ENCODE data around the gene NOS3. TPM values are rescaled to one million over a fixed set of nuclear protein-coding genes. Genes with fewer than 3 reads are reported as not detected.

NOS3 gene
- total and polyA plus RNA-seq, 3 experiments from 2014 or later = 5.2 to 10.6 (median 9.9) TPM

DNA sequence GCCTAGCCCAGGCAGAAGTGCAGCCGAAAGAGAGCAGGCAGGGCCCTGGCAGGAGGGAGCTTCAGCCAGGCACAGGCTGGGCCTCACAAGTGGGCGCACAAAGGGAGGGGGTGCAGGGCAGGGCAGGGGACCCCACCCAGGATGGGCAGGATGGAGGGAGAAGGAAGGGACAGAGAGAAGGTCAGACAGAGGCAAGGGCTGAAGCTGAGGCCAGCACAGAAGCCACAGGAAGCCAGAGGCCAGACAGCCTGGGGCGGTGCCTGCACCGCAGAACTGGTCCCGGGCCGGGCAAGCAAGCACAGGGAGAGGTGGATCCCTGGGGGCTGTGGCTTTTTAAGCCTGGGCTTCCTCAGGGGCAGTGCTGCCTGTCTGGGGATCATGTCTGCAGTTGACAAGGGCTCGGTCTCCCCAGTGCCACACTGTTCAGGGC, 16.7 kb downstream of the NOS3 start:
- Mint-ChIP-seq H3K4me3 (peak overlapping the region; percentile 75 to 93 (median 83)), H3K27me3 (peaks cover 0 to 4% of the 10 kb centered on the region in 2 donors), H3K27ac (peak overlapping the region in 7 of 8 donors; percentile 70 to 97 (median 95)), H3K9me3 (no peaks in the 10 kb centered on the region), H3K36me3 (no peaks in the 10 kb centered on the region), H3K4me1 (peaks cover 42 to 55% (median 49%) of the 10 kb centered on the region in 3 donors)
- Histone ChIP-seq H3K4me1 (ENCODE audit: insufficient read depth, low read length) (peaks cover 56% of the 10 kb centered on the region), H3K27ac (ENCODE audit: low read depth, low read length) (peak overlapping the region; percentile 66), H3K4me3 (ENCODE audit: low read length) (peak overlapping the region; percentile 44), H3K9me3 (ENCODE audit: low read length) (no peaks in the 10 kb centered on the region), H3K36me3 (ENCODE audit: insufficient read depth, low read length) (no peaks in the 10 kb centered on the region), H3K27me3 (ENCODE audit: insufficient read depth, low read length, poor library complexity, severe bottlenecking) (no peaks in the 10 kb centered on the region)
- CTCF ChIA-PET = interaction anchor here (1.0 to 5.5 kb wide), 9 partner anchors 11 to 45 kb away, joined by 3 to 44 read pairs (median 11); partner anchors contain the start of genes ABCB8 and NOS3
- POLR2A ChIA-PET = interaction anchor here (2.8 kb wide), 1 partner anchor 11 kb away, joined by 17 read pairs; no protein-coding TSS in a partner anchor
- DNase-seq = no peak

- no peaks in the 10 kb centered on the region for H3K36me3 Mint-ChIP-seq
- Histone ChIP-seq H3K9me3 (ENCODE audit: low read length) (no peaks in the 10 kb centered on the region), H3K27ac (ENCODE audit: low read depth, low read length) (peak overlapping the region; percentile 66), H3K27me3 (ENCODE audit: insufficient read depth, low read length, poor library complexity, severe bottlenecking) (no peaks in the 10 kb centered on the region), H3K36me3 (ENCODE audit: insufficient read depth, low read length) (no peaks in the 10 kb centered on the region), H3K4me1 (ENCODE audit: insufficient read depth, low read length) (peaks cover 62% of the 10 kb centered on the region), H3K4me3 (ENCODE audit: low read length) (peak overlapping the region; percentile 44)
- H3K4me1 Mint-ChIP-seq = peaks cover 47 to 61% (median 54%) of the 10 kb centered on the region in 3 donors
- H3K27me3 Mint-ChIP-seq = peaks cover 0 to 4% of the 10 kb centered on the region in 2 donors
- H3K9me3 Mint-ChIP-seq = no peaks in the 10 kb centered on the region
- H3K27ac Mint-ChIP-seq = peak overlapping the region; percentile 70 to 97 (median 93)
- peak overlapping the region; percentile 75 to 93 (median 83) for H3K4me3 Mint-ChIP-seq
- DNase-seq = peak in 3 of 5 donors; percentile 21 to 61 (median 48)
- ChIA-PET POLR2A (interaction anchor here (1.1 to 2.8 kb wide), 3 partner anchors 10 to 47 kb away, joined by 3 to 17 read pairs (median 5); partner anchors contain the start of gene ABCB8), CTCF (interaction anchor here (1.0 to 5.5 kb wide), 14 partner anchors 9 to 110 kb away, joined by 3 to 44 read pairs (median 10); partner anchors contain the start of genes ABCB8, ATG9B and NOS3)
Measured at GRCh38 chr7:151008143-151008510, 17.3 kb downstream of the NOS3 start.

GRCh38 chr7:151008511-151009323, 17.9 kb downstream of the NOS3 start:
- no peaks in the 10 kb centered on the region for H3K9me3 ChIP-seq (ENCODE audit: low read length)
- H3K36me3 Mint-ChIP-seq = no peaks in the 10 kb centered on the region
- no peaks in the 10 kb centered on the region for H3K27me3 ChIP-seq (ENCODE audit: insufficient read depth, low read length, poor library complexity, severe bottlenecking)
- ChIA-PET CTCF (interaction anchor here (1.0 to 5.5 kb wide), 15 partner anchors 9 to 111 kb away, joined by 3 to 44 read pairs (median 10); partner anchors contain the start of genes ABCB8, ATG9B and NOS3), POLR2A (interaction anchor here (1.1 to 2.8 kb wide), 3 partner anchors 10 to 46 kb away, joined by 3 to 17 read pairs (median 5); partner anchors contain the start of gene ABCB8)
- no peaks in the 10 kb centered on the region for H3K36me3 ChIP-seq (ENCODE audit: insufficient read depth, low read length)
- H3K27ac Mint-ChIP-seq = peak overlapping the region; percentile 70 to 97 (median 93)
- H3K4me1 ChIP-seq (ENCODE audit: insufficient read depth, low read length) = peaks cover 65% of the 10 kb centered on the region
- H3K27ac ChIP-seq (ENCODE audit: low read depth, low read length) = peak overlapping the region; percentile 66
- DNase-seq = peak; percentile 70 to 85 (median 79)
- peaks cover 48 to 65% (median 55%) of the 10 kb centered on the region in 3 donors for H3K4me1 Mint-ChIP-seq
- peak overlapping the region; percentile 75 to 93 (median 83) for H3K4me3 Mint-ChIP-seq
- H3K9me3 Mint-ChIP-seq = no peaks in the 10 kb centered on the region
- H3K27me3 Mint-ChIP-seq = peaks cover 0 to 6% of the 10 kb centered on the region in 2 donors
- H3K4me3 ChIP-seq (ENCODE audit: low read length) = peak overlapping the region; percentile 44

- Histone ChIP-seq H3K4me3 (ENCODE audit: low read length) (peak overlapping the region; percentile 23), H3K27ac (ENCODE audit: low read depth, low read length) (peak overlapping the region; percentile 66), H3K27me3 (ENCODE audit: insufficient read depth, low read length, poor library complexity, severe bottlenecking) (no peaks in the 10 kb centered on the region), H3K4me1 (ENCODE audit: insufficient read depth, low read length) (peaks cover 72% of the 10 kb centered on the region), H3K9me3 (ENCODE audit: low read length) (no peaks in the 10 kb centered on the region), H3K36me3 (ENCODE audit: insufficient read depth, low read length) (no peaks in the 10 kb centered on the region)
- no peak for DNase-seq
- Mint-ChIP-seq H3K27ac (peak overlapping the region in 6 of 8 donors; percentile 23 to 100 (median 86)), H3K27me3 (peaks cover 0 to 10% of the 10 kb centered on the region in 2 donors), H3K9me3 (no peaks in the 10 kb centered on the region), H3K4me3 (peak overlapping the region in 1 of 7 donors; percentile 72), H3K4me1 (peaks cover 55 to 73% (median 63%) of the 10 kb centered on the region in 3 donors), H3K36me3 (peaks cover 0 to 2% (median 0%) of the 10 kb centered on the region in 3 donors)
- ChIA-PET POLR2A (interaction anchor here (1.0 to 2.8 kb wide), 5 partner anchors 9 to 46 kb away, joined by 3 to 17 read pairs (median 4); partner anchors contain the start of gene ABCB8), CTCF (interaction anchor here (1.3 to 5.5 kb wide), 12 partner anchors 9 to 111 kb away, joined by 3 to 44 read pairs (median 8); partner anchors contain the start of genes ATG9B and NOS3)
Measured at GRCh38 chr7:151009327-151010036, 18.7 kb downstream of the NOS3 start.

DNA sequence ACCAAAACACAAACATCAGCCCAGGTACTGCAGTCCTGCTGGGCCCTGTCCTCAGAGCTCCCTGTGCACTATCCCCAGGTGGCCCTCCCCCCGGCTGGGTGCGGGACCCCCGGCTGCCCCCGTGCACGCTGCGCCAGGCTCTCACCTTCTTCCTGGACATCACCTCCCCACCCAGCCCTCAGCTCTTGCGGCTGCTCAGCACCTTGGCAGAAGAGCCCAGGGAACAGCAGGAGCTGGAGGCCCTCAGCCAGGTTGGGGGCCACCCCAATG, 19.2 kb downstream of the NOS3 start:
- H3K4me3 ChIP-seq (ENCODE audit: low read length) = peak overlapping the region; percentile 23
- no peaks in the 10 kb centered on the region for H3K9me3 ChIP-seq (ENCODE audit: low read length)
- CTCF ChIA-PET = interaction anchor here (1.6 to 5.5 kb wide), 9 partner anchors 8 to 231 kb away, joined by 4 to 44 read pairs (median 10); partner anchors contain the start of gene NOS3
- H3K36me3 ChIP-seq (ENCODE audit: insufficient read depth, low read length) = no peaks in the 10 kb centered on the region
- peaks cover 0 to 2% (median 0%) of the 10 kb centered on the region in 3 donors for H3K36me3 Mint-ChIP-seq
- H3K4me1 ChIP-seq (ENCODE audit: insufficient read depth, low read length) = peaks cover 77% of the 10 kb centered on the region
- peak overlapping the region; percentile 66 for H3K27ac ChIP-seq (ENCODE audit: low read depth, low read length)
- peak overlapping the region in 1 of 7 donors; percentile 54 for H3K4me3 Mint-ChIP-seq
- no peaks in the 10 kb centered on the region for H3K27me3 ChIP-seq (ENCODE audit: insufficient read depth, low read length, poor library complexity, severe bottlenecking)
- peaks cover 0 to 9% of the 10 kb centered on the region in 2 donors for H3K27me3 Mint-ChIP-seq
- H3K4me1 Mint-ChIP-seq = peaks cover 58 to 78% (median 68%) of the 10 kb centered on the region in 3 donors
- DNase-seq = no peak
- no peaks in the 10 kb centered on the region for H3K9me3 Mint-ChIP-seq
- POLR2A ChIA-PET = interaction anchor here (1.0 to 1.1 kb wide), 2 partner anchors 11 to 15 kb away, joined by 3 to 4 read pairs; no protein-coding TSS in a partner anchor
- peak overlapping the region in 7 of 8 donors; percentile 93 to 100 (median 96) for H3K27ac Mint-ChIP-seq

- Histone ChIP-seq H3K27ac (ENCODE audit: low read depth, low read length) (peak overlapping the region; percentile 66), H3K9me3 (ENCODE audit: low read length) (no peaks in the 10 kb centered on the region), H3K36me3 (ENCODE audit: insufficient read depth, low read length) (no peaks in the 10 kb centered on the region), H3K27me3 (ENCODE audit: insufficient read depth, low read length, poor library complexity, severe bottlenecking) (no peaks in the 10 kb centered on the region), H3K4me1 (ENCODE audit: insufficient read depth, low read length) (peaks cover 82% of the 10 kb centered on the region), H3K4me3 (ENCODE audit: low read length) (peak overlapping the region; percentile 23)
- ChIA-PET CTCF (interaction anchor here (0.9 to 5.5 kb wide), 11 partner anchors 8 to 232 kb away, joined by 3 to 44 read pairs (median 9); partner anchors contain the start of genes ABCB8 and NOS3), POLR2A (interaction anchor here (1.0 to 1.1 kb wide), 2 partner anchors 12 to 16 kb away, joined by 3 to 4 read pairs; no protein-coding TSS in a partner anchor)
- peak in 4 of 5 donors; percentile 24 to 59 (median 40) for DNase-seq
- Mint-ChIP-seq H3K36me3 (peaks cover 0 to 2% (median 0%) of the 10 kb centered on the region in 3 donors), H3K27me3 (peaks cover 0 to 10% of the 10 kb centered on the region in 2 donors), H3K4me3 (peak overlapping the region; percentile 34 to 78 (median 65)), H3K9me3 (no peaks in the 10 kb centered on the region), H3K4me1 (peaks cover 64 to 83% (median 69%) of the 10 kb centered on the region in 3 donors), H3K27ac (peak overlapping the region; percentile 93 to 100 (median 96))
Measured at GRCh38 chr7:151010307-151011096, 19.7 kb downstream of the NOS3 start.

All from CD8-positive, alpha-beta memory T cell (primary cell).